Astrocyte (in vitro differentiated cells and primary cell): ENCODE measurements around the gene SMARCA1. TPM values are rescaled to one million over a fixed set of nuclear protein-coding genes. Genes with fewer than 3 reads are reported as not detected.
A peak's percentile ranks its signal among the peaks of the same experiment; 100 is the strongest.

ENCODE experiments used
- DNase-seq: peaks from one replicate; pipeline ENCODE4 v3.0.0-alpha.2; 2010; ENCODE audit warnings: low read depth
- FAIRE-seq: peaks from 2 replicates; lab custom pipeline; 2011; peaks lifted over from hg19 to GRCh38; lab: Jason Lieb, UNC
- H2AFZ ChIP-seq: 2 replicates; pipeline ENCODE4 v1.6.0; 2012; ENCODE audit warnings: low read depth, low read length, inconsistent platforms
- H3K27ac ChIP-seq: 2 replicates; pipeline ENCODE4 v1.5.1; 2011; ENCODE audit warnings: low read depth, low read length, inconsistent platforms
- H3K27me3 ChIP-seq: 2 replicates; pipeline ENCODE4 v1.6.0; 2011; ENCODE audit warnings: low read length, inconsistent platforms; ENCODE audit not compliant: insufficient read depth
- H3K36me3 ChIP-seq: 2 replicates; pipeline ENCODE4 v1.5.1; 2011; ENCODE audit warnings: low read length, inconsistent platforms; ENCODE audit not compliant: insufficient read depth
- H3K4me1 ChIP-seq: 2 replicates; pipeline ENCODE4 v1.5.1; 2011; ENCODE audit warnings: low read length, inconsistent platforms; ENCODE audit not compliant: insufficient read depth
- H3K4me2 ChIP-seq: 2 replicates; pipeline ENCODE4 v1.6.0; 2012; ENCODE audit warnings: low read length, inconsistent platforms
- H3K4me3 ChIP-seq: 2 replicates; pipeline ENCODE4 v1.5.1; 2011; ENCODE audit warnings: low read depth, mild to moderate bottlenecking, low read length, inconsistent platforms; ENCODE audit not compliant: insufficient read depth
- H3K79me2 ChIP-seq: 2 replicates; pipeline ENCODE4 v1.6.0; 2012; ENCODE audit warnings: mild to moderate bottlenecking, low read length, inconsistent platforms; ENCODE audit not compliant: insufficient read depth
- H3K9ac ChIP-seq: 2 replicates; pipeline ENCODE4 v1.6.0; 2012; ENCODE audit warnings: mild to moderate bottlenecking, low read length, inconsistent platforms
- H3K9me3 ChIP-seq: 2 replicates; pipeline ENCODE4 v1.5.1; 2012; ENCODE audit warnings: low read depth, mild to moderate bottlenecking, low read length, inconsistent platforms; ENCODE audit not compliant: insufficient read depth
- H4K20me1 ChIP-seq: 2 replicates; pipeline ENCODE4 v1.6.0; 2012; ENCODE audit warnings: low read length, inconsistent platforms; ENCODE audit not compliant: insufficient read depth
- H3K27ac Mint-ChIP-seq: one replicate; pipeline ENCODE4 v1.8.0; 2021; ENCODE audit warnings: mild to moderate bottlenecking, mixed read lengths; ENCODE audit not compliant: unreplicated experiment
- H3K27me3 Mint-ChIP-seq: one replicate; pipeline ENCODE4 v1.8.0; 2021; ENCODE audit warnings: low read depth, mixed read lengths; ENCODE audit not compliant: unreplicated experiment
- H3K36me3 Mint-ChIP-seq: one replicate; pipeline ENCODE4 v1.8.0; 2021; ENCODE audit warnings: low read depth, mixed read lengths; ENCODE audit not compliant: unreplicated experiment
- H3K4me1 Mint-ChIP-seq: one replicate; pipeline ENCODE4 v1.8.0; 2021; ENCODE audit warnings: low read depth, mixed read lengths; ENCODE audit not compliant: unreplicated experiment
- H3K4me3 Mint-ChIP-seq: one replicate; pipeline ENCODE4 v1.8.0; 2021; ENCODE audit warnings: mild to moderate bottlenecking, moderate library complexity, mixed read lengths; ENCODE audit not compliant: unreplicated experiment
- H3K9me3 Mint-ChIP-seq: one replicate; pipeline ENCODE4 v1.8.0; 2021; ENCODE audit warnings: mild to moderate bottlenecking, mixed read lengths; ENCODE audit not compliant: unreplicated experiment
- CTCF ChIP-seq: IDR thresholded peaks from 2 replicates; pipeline ENCODE4 v1.5.1; 2011; ENCODE audit warnings: low read depth, mild to moderate bottlenecking, inconsistent platforms, low read length, moderate library complexity; ENCODE audit not compliant: insufficient read depth
- EZH2 ChIP-seq: IDR thresholded peaks from 2 replicates; pipeline ENCODE4 v1.6.1; 2012; ENCODE audit warnings: mild to moderate bottlenecking, low read length, inconsistent platforms; ENCODE audit not compliant: insufficient read depth
- total RNA-seq: library from RNA; stranded (reverse); gene quantifications from 2 replicates; pipeline ENCODE4 v1.2.1, GENCODE V29; 2021

SMARCA1 gene
- total RNA-seq, 1 donor from 2014 or later = 104 TPM

DNA sequence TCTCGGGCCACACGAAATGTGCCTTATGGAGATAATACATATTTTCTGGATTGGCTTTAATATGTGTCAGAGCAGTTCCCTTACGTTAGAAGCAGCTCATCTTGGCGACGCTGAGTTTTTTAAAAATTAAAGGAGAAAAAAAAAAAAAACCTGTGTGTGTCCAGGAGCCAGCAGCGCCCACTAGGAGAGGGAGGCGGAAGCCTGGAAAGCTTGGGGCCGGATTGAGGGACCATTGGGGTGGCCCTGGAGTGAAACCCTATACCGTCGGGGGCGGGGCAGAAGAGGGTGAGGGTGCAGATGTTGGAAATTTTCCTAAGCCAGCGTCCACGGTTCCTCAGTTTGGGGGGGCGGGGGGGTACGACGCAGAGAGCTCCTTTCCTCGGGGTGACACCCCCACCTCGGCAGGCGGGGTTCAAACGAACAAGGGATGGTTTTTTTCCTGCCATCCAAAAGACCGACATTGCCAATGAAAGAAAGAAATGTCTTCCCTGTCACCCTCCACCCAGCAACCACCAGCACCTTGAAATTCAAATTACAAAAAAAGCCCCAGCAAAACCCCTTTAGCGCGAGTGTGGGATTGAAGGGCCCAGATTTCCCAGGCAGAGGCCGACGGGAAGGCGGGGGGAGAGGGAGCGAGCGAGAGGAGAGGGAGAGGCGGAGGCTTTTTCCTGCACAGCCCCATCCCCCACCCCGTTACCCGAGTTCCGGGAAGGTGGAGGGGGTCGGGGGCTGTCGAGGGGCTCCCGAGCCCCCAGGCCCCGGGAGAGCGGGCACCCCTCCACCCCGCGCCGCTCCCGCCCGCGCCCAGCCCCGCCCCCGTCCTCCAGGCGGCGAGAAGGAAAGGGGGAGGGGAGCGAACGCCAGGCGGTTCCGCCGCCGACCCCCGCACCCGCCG lies 859 bp downstream of the SMARCA1 start:
- Mint-ChIP-seq H3K4me1 (peaks cover 3% of the 10 kb centered on the region), H3K36me3 (no peaks in the 10 kb centered on the region), H3K9me3 (no peaks in the 10 kb centered on the region), H3K27me3 (no peaks in the 10 kb centered on the region), H3K4me3 (peak overlapping the region; percentile 90), H3K27ac (peak overlapping the region; percentile 62)
- Histone ChIP-seq H3K27ac (peak overlapping the region; percentile 38), H3K27me3 (no peaks in the 10 kb centered on the region), H3K9ac (peak overlapping the region; percentile 91), H3K9me3 (no peaks in the 10 kb centered on the region), H3K4me2 (peak overlapping the region; percentile 88), H3K79me2 (peaks cover 46% of the 10 kb centered on the region), H4K20me1 (peaks cover 29% of the 10 kb centered on the region), H3K4me3 (peak overlapping the region; percentile 75), H3K4me1 (no peaks in the 10 kb centered on the region), H3K36me3 (no peaks in the 10 kb centered on the region), H2AFZ (no peak overlapping the region)
- DNase-seq (peak; percentile 48), FAIRE-seq (peak; percentile 5)
- no peak for TF ChIP-seq EZH2
- TF ChIP-seq CTCF = no peak

GRCh38 chrX:129520151-129520550 lies 3.1 kb downstream of the SMARCA1 start:
- peak; percentile 23 for FAIRE-seq
- H2AFZ ChIP-seq = no peak overlapping the region
- peak overlapping the region; percentile 50 for H3K4me3 Mint-ChIP-seq

More at GRCh38 chrX:129520151-129520550, 3.1 kb downstream of the SMARCA1 start:
- no peaks in the 10 kb centered on the region for H3K9me3 ChIP-seq
- Mint-ChIP-seq H3K27me3 (no peaks in the 10 kb centered on the region), H3K36me3 (no peaks in the 10 kb centered on the region), H3K27ac (no peak overlapping the region), H3K9me3 (no peaks in the 10 kb centered on the region), H3K4me1 (peaks cover 3% of the 10 kb centered on the region)
- H3K27me3 ChIP-seq = no peaks in the 10 kb centered on the region
- peaks cover 59% of the 10 kb centered on the region for H3K79me2 ChIP-seq
- H3K36me3 ChIP-seq = peaks cover 5% of the 10 kb centered on the region
- H3K4me2 ChIP-seq = no peak overlapping the region
- H3K4me3 ChIP-seq = no peak overlapping the region
- H3K27ac ChIP-seq = no peak overlapping the region
- H4K20me1 ChIP-seq = peaks cover 33% of the 10 kb centered on the region
- H3K9ac ChIP-seq = no peak overlapping the region
- H3K4me1 ChIP-seq = no peaks in the 10 kb centered on the region
- TF ChIP-seq CTCF (no peak), EZH2 (no peak)
- DNase-seq = no peak
